ENCODE measurements around the gene SCAND1.

- no peak for TF ChIP-seq CTCF (IDR thresholded peaks at IDR 0.05)
- TF ChIP-seq POLR2A (IDR thresholded peaks at IDR 0.05): no peak
Observed at GRCh38 chr20:35920523-35920922, 33.8 kb downstream of the SCAND1 start.

Measured in adrenal gland (tissue), 5 donors.